Measurements from ENCODE around the gene CLTRN.
"Not testable (repeated sequence)": the region's sequence is repeated elsewhere in the genome, so short reads cannot be mapped to it uniquely, and the experiment has no call there.

The CLTRN gene, protein sequence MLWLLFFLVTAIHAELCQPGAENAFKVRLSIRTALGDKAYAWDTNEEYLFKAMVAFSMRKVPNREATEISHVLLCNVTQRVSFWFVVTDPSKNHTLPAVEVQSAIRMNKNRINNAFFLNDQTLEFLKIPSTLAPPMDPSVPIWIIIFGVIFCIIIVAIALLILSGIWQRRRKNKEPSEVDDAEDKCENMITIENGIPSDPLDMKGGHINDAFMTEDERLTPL

DNA sequence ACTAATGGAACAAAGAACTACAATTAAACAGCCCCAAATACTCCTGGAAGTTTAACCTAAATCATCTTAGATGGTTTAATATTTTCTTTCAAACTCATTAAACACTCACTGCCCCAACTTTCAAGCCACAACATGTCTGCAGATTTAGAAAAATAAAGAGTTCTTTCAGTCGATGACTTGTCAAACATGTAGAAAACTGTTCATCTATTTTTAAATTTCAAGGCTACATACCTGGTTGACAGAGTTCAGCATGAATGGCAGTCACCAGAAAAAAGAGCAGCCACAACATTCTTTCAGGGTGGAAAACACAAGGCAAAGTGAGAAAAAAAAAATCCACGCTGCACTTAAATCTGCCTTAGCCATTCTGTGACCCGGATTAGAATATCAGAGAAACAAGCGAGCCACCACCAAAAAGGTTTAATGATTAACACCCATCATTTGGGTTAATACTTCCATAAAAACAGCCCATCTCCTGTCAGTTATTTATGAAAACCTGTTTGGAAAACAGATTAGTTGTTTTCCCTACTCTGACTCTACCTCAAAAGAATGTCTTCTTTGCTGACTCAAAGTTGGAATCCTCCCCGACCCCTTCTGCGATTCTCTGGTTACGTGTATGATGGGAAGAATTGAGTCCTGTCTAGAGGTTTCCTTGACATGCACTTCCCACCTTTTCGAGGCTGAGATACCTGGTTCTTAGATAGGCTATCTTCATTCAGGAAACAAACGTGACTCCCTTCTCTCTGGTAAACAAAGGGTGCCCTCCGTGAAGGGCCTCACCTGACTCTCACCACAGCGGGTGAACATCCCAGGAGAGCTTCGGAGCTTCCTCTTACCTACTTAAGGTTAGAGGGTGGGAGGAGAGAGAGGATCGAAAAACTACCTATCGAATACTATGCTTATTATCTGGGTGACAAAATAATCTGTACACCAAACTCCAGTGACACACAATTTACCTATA is at the start of gene CLTRN:
Gene CLTRN (minus strand): TSS at position 319 of the 958 bp plus-strand sequence. CDS start 30 bp downstream, at position 289.
- no peaks in the 10 kb centered on the region for H3K27me3 ChIP-seq (ENCODE audit: insufficient read depth, low read length, poor library complexity, severe bottlenecking)
- H3K4me2 ChIP-seq (ENCODE audit: low read depth, low read length, poor library complexity, severe bottlenecking) = no peak within 1 kb of the TSS
- H3K4me3 ChIP-seq (ENCODE audit: low read length, poor library complexity, severe bottlenecking) = no peak within 1 kb of the TSS
- H3K9ac ChIP-seq (ENCODE audit: low read depth, low read length, poor library complexity, severe bottlenecking) = no peak within 1 kb of the TSS
- no peak within 1 kb of the TSS for H2AFZ ChIP-seq (ENCODE audit: low read length)
- no peaks in the 10 kb centered on the region for H3K79me2 ChIP-seq (ENCODE audit: insufficient read depth, low read length)
- H3K9me3 ChIP-seq (ENCODE audit: insufficient read depth, low read depth, low read length) = no peaks in the 10 kb centered on the region
- H3F3A ChIP-seq (ENCODE audit: low read depth) = no peaks in the 10 kb centered on the region
- TF ChIP-seq EZH2phosphoT487 (IDR thresholded peaks at IDR 0.05; ENCODE audit: borderline replicate concordance) = no peak
- TF ChIP-seq, protein P1, sequence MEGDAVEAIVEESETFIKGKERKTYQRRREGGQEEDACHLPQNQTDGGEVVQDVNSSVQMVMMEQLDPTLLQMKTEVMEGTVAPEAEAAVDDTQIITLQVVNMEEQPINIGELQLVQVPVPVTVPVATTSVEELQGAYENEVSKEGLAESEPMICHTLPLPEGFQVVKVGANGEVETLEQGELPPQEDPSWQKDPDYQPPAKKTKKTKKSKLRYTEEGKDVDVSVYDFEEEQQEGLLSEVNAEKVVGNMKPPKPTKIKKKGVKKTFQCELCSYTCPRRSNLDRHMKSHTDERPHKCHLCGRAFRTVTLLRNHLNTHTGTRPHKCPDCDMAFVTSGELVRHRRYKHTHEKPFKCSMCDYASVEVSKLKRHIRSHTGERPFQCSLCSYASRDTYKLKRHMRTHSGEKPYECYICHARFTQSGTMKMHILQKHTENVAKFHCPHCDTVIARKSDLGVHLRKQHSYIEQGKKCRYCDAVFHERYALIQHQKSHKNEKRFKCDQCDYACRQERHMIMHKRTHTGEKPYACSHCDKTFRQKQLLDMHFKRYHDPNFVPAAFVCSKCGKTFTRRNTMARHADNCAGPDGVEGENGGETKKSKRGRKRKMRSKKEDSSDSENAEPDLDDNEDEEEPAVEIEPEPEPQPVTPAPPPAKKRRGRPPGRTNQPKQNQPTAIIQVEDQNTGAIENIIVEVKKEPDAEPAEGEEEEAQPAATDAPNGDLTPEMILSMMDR (conservative IDR thresholded peaks at IDR 0.05; ENCODE audit: low read length) = no peak
- no peaks in the 10 kb centered on the region for H3K36me3 ChIP-seq (ENCODE audit: insufficient read depth, low read length)
- H3K4me1 ChIP-seq (ENCODE audit: insufficient read depth, low read length, poor library complexity, severe bottlenecking) = no peaks in the 10 kb centered on the region
- H3K9me2 ChIP-seq (replicated peaks; ENCODE audit: low read depth, low read length) = no peaks in the 10 kb centered on the region
- H4K20me1 ChIP-seq (ENCODE audit: insufficient read depth, low read length, poor library complexity, severe bottlenecking) = no peaks in the 10 kb centered on the region

DNA sequence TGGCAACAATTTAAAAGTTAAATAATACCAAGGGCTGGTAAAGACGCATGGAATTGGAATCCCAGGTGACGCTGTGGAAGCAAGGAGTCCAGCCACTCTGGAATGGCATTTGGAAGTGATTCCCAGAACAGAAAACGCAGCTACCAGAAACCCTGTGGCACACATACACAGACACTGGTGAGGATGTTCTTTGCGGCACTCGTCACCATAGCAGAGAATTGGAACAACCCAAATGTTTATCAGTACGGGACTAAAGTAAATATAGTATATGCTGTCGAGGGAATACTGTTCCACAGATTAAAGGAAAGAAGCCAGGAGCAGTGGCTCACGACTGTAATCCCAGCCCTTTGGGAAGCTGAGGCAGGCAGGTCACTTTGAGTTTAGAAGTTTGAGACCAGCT is 39.7 kb upstream of the CLTRN start:
- H4K20me1 ChIP-seq (ENCODE audit: insufficient read depth, low read length, poor library complexity, severe bottlenecking); H3K9me3 ChIP-seq (ENCODE audit: insufficient read depth, low read depth, low read length); H2AFZ ChIP-seq (ENCODE audit: low read length): not testable (repeated sequence)

DNA sequence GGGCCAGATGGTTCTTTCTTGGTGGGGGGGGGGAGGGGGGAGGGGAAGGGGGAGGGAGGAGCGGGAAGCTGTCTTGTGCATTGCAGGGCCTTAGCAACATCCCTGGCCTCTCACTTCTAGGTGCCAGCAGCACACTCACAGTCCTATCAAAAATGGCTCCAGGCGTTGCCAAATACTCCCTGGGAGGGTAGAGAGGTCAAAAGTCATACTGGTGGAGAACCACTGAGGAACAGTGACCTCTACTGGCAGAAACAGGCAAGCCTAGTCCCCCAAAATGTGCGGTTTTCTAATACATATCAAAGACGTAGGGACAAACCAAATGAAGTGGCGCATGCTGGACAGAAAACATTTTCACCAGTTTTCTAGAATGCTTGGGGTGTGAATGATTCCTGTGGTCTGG is 39.2 kb upstream of the CLTRN start:
- H3K79me2 ChIP-seq (ENCODE audit: insufficient read depth, low read length); H2AFZ ChIP-seq (ENCODE audit: low read length); H3K9ac ChIP-seq (ENCODE audit: low read depth, low read length, poor library complexity, severe bottlenecking); H4K20me1 ChIP-seq (ENCODE audit: insufficient read depth, low read length, poor library complexity, severe bottlenecking); H3K4me1 ChIP-seq (ENCODE audit: insufficient read depth, low read length, poor library complexity, severe bottlenecking); H3K9me3 ChIP-seq (ENCODE audit: insufficient read depth, low read depth, low read length); H3K27me3 ChIP-seq (ENCODE audit: insufficient read depth, low read length, poor library complexity, severe bottlenecking); H3F3A ChIP-seq (ENCODE audit: low read depth); H3K9me2 ChIP-seq (replicated peaks; ENCODE audit: low read depth, low read length); H3K36me3 ChIP-seq (ENCODE audit: insufficient read depth, low read length); H3K4me3 ChIP-seq (ENCODE audit: low read length, poor library complexity, severe bottlenecking); H3K4me2 ChIP-seq (ENCODE audit: low read depth, low read length, poor library complexity, severe bottlenecking): not testable (repeated sequence)

More for the DNA sequence above, 39.7 kb upstream of the CLTRN start:
- not testable (repeated sequence) for H3F3A ChIP-seq (ENCODE audit: low read depth); H3K9ac ChIP-seq (ENCODE audit: low read depth, low read length, poor library complexity, severe bottlenecking); H3K27me3 ChIP-seq (ENCODE audit: insufficient read depth, low read length, poor library complexity, severe bottlenecking); H3K36me3 ChIP-seq (ENCODE audit: insufficient read depth, low read length); H3K4me2 ChIP-seq (ENCODE audit: low read depth, low read length, poor library complexity, severe bottlenecking); H3K79me2 ChIP-seq (ENCODE audit: insufficient read depth, low read length); H3K4me1 ChIP-seq (ENCODE audit: insufficient read depth, low read length, poor library complexity, severe bottlenecking); H3K9me2 ChIP-seq (replicated peaks; ENCODE audit: low read depth, low read length); H3K4me3 ChIP-seq (ENCODE audit: low read length, poor library complexity, severe bottlenecking)

DNA sequence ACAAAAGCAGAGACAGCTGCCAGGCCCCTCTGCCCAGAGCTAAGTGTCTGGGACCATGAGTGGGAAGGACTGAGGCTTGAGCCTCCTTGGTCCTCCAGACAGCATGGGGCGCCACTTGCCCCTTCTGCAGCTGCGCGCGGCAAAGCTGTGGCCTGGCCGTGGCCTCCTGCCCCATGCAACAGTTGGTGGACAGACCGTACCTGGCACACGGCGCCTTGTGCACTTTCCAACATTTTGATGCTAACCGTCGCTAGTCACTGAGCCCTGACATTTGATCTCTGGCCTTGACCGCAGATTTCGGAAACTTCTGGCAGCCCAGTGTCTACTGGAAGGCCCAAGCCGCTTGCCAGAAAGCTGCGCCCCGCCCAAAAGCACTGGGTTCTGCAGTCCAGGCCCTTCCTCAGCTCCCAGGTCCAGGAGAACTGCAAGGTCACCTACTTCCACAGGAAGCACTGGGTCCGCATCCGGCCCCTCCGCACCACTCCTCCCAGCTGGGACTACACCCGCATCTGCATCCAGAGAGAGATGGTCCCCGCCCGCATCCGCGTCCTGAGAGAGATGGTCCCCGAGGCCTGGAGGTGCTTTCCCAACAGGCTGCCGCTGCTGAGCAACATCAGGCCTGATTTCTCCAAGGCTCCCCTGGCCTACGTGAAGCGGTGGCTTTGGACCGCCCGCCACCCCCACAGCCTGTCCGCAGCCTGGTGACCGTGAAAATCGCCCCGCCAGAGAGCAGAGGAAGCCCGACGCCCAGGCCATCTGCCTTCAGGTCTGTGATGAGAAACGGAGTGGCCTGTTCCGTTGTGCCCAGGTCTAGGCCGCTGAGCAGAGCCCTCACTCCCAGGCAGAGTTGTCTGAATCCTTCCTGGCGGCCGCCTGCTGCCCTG is 38.1 kb upstream of the CLTRN start:
- TF ChIP-seq EZH2phosphoT487 (IDR thresholded peaks at IDR 0.05; ENCODE audit: borderline replicate concordance) = no peak
- TF ChIP-seq, protein P1 (conservative IDR thresholded peaks at IDR 0.05; ENCODE audit: low read length) = no peak
- H4K20me1 ChIP-seq (ENCODE audit: insufficient read depth, low read length, poor library complexity, severe bottlenecking) = no peaks in the 10 kb centered on the region
- no peaks in the 10 kb centered on the region for H3K27me3 ChIP-seq (ENCODE audit: insufficient read depth, low read length, poor library complexity, severe bottlenecking)
- peaks cover 5% of the 10 kb centered on the region; the same call in 1 of the 2 replicates for H3K36me3 ChIP-seq (ENCODE audit: insufficient read depth, low read length)
- H3K4me1 ChIP-seq (ENCODE audit: insufficient read depth, low read length, poor library complexity, severe bottlenecking) = no peaks in the 10 kb centered on the region
- no peak overlapping the region for H3K4me2 ChIP-seq (ENCODE audit: low read depth, low read length, poor library complexity, severe bottlenecking)
- no peaks in the 10 kb centered on the region for H3K9me2 ChIP-seq (replicated peaks; ENCODE audit: low read depth, low read length)
- no peaks in the 10 kb centered on the region for H3K79me2 ChIP-seq (ENCODE audit: insufficient read depth, low read length)
- no peak overlapping the region for H3K4me3 ChIP-seq (ENCODE audit: low read length, poor library complexity, severe bottlenecking)
- no peaks in the 10 kb centered on the region for H3K9me3 ChIP-seq (ENCODE audit: insufficient read depth, low read depth, low read length)
- no peaks in the 10 kb centered on the region for H3F3A ChIP-seq (ENCODE audit: low read depth)
- H2AFZ ChIP-seq (ENCODE audit: low read length) = no peak overlapping the region
- no peak overlapping the region for H3K9ac ChIP-seq (ENCODE audit: low read depth, low read length, poor library complexity, severe bottlenecking)
